HepG2 (cell line): ENCODE results near the gene CHD9. TPM values are rescaled to one million over a fixed set of nuclear protein-coding genes. Genes with fewer than 3 reads are reported as not detected.

Experiments
- DPF2 ChIP-seq: sonication (generic); formaldehyde crosslinking; IDR thresholded peaks from 2 replicates; pipeline ENCODE4 v1.4.0; 2020; ENCODE audit warnings: mild to moderate bottlenecking, low read depth, missing genetic modification reagents, borderline replicate concordance
- ELF4 ChIP-seq: sonication (generic); formaldehyde crosslinking; IDR thresholded peaks from 2 replicates; pipeline ENCODE4 v1.5.0; 2020; ENCODE audit warnings: missing genetic modification reagents, mild to moderate bottlenecking, moderate library complexity, borderline replicate concordance
- FOXA3 ChIP-seq: IDR thresholded peaks from 2 replicates; pipeline ENCODE4 v1.6.1; 2016; ENCODE audit warnings: missing genetic modification reagents, missing compliant biosample characterization
- GATA4 ChIP-seq: sonication (generic); IDR thresholded peaks from 2 replicates; pipeline ENCODE4 v1.6.1; 2016; ENCODE audit warnings: antibody characterized with exemption, low read depth, borderline replicate concordance
- GATAD2A ChIP-seq: IDR thresholded peaks from 2 replicates; pipeline ENCODE4 v1.6.1; 2016
- IRF9 ChIP-seq: sonication (generic); formaldehyde crosslinking; IDR thresholded peaks from 2 replicates; pipeline ENCODE4 v1.8.0; 2022; ENCODE audit warnings: missing genetic modification reagents, mild to moderate bottlenecking, borderline replicate concordance
- SMAD9 ChIP-seq: sonication (generic); formaldehyde crosslinking; IDR thresholded peaks from 2 replicates; pipeline ENCODE4 v1.5.1; 2020; ENCODE audit warnings: mild to moderate bottlenecking, missing genetic modification reagents
- ZBTB49 ChIP-seq: sonication (generic); formaldehyde crosslinking; IDR thresholded peaks from 2 replicates; pipeline ENCODE4 v1.4.0; 2020; ENCODE audit warnings: missing genetic modification reagents, borderline replicate concordance
- ZNF160 ChIP-seq: sonication (generic); formaldehyde crosslinking; IDR thresholded peaks from 2 replicates; pipeline ENCODE4 v1.8.0; 2022; ENCODE audit warnings: mild to moderate bottlenecking, inconsistent platforms, missing genetic modification reagents
- ZNF496 ChIP-seq: sonication (generic); formaldehyde crosslinking; IDR thresholded peaks from 2 replicates; pipeline ENCODE4 v1.8.1; 2023; ENCODE audit warnings: mild to moderate bottlenecking, moderate library complexity, missing genetic modification reagents; ENCODE audit not compliant: insufficient replicate concordance
- ZSCAN30 ChIP-seq: sonication (generic); formaldehyde crosslinking; IDR thresholded peaks from 2 replicates; pipeline ENCODE4 v1.5.0; 2020; ENCODE audit warnings: mild to moderate bottlenecking, missing genetic modification reagents
- polyA plus RNA-seq, 8 experiments: library from polyadenylated mRNA; depleted of rRNA in 3 of 8; stranded (reverse) in 7 of 8; unstranded in 1 of 8; fragments of >200 nt; fragmentation: Illumina TruSeq in 4 of 8; extraction: Trizol in 4 of 8; gene quantifications; 2 replicates each; pipeline versions ENCODE4 v1.2.1 to v1.2.3, GENCODE V29; 2011 to 2016; ENCODE audit warnings: low read depth in 4 of 8, missing spikeins in 1 of 8, mixed read lengths in 1 of 8; ENCODE audit not compliant: insufficient read depth in 1 of 8
- total RNA-seq, 5 experiments: library from RNA; depleted of rRNA; stranded (reverse); fragments of >200 nt; fragmentation: Illumina TruSeq; extraction: Trizol; gene quantifications; 2 replicates each; pipeline ENCODE4 v1.2.3, GENCODE V29; 2016; ENCODE audit warnings: low read depth in 1 of 5
- TF ChIP-seq, protein P1 (sequence below): sonication (generic); IDR thresholded peaks from 2 replicates; pipeline ENCODE4 v1.6.1; 2016; ENCODE audit warnings: low read depth, borderline replicate concordance
- TF ChIP-seq, protein P2 (sequence below): sonication (generic); formaldehyde crosslinking; IDR thresholded peaks from 2 replicates; pipeline ENCODE4 v1.4.0; 2020; ENCODE audit warnings: missing genetic modification reagents
- TF ChIP-seq, protein P3 (sequence below): sonication (generic); formaldehyde crosslinking; IDR thresholded peaks from 2 replicates; pipeline ENCODE4 v1.4.0; 2020; ENCODE audit warnings: missing genetic modification reagents
- TF ChIP-seq, protein P4 (sequence below): sonication (generic); formaldehyde crosslinking; IDR thresholded peaks from 2 replicates; pipeline ENCODE4 v1.4.0; 2020; ENCODE audit warnings: missing genetic modification reagents, borderline replicate concordance

The CHD9 gene
- total and polyA plus RNA-seq, 2 of the 13 experiments (the other 11 are each of a cell fraction or from before 2014, with no cell fraction given): 23.4 to 27.7 TPM

GRCh38 chr16:53054670-53055485, at the start of gene CHD9 (continued):
- TF ChIP-seq ZBTB49 (CRISPR knock-in tag) (no peak), GATAD2A (CRISPR knock-in tag) (peak; percentile 88), ZSCAN30 (CRISPR knock-in tag) (no peak), FOXA3 (CRISPR knock-in tag) (peak; percentile 74; the same call in 1 of the 2 replicates), ZNF160 (no peak; the same call in none of the 2 replicates), DPF2 (CRISPR knock-in tag) (no peak; the same call in 1 of the 2 replicates), IRF9 (peak; percentile 82; the same call in 1 of the 2 replicates), SMAD9 (0 out of 2 replicates have a peak, but pooled peaks have one; percentile 18), ZNF496 (CRISPR knock-in tag) (no peak), GATA4 (no peak), ELF4 (no peak)
- TF ChIP-seq, protein P1, sequence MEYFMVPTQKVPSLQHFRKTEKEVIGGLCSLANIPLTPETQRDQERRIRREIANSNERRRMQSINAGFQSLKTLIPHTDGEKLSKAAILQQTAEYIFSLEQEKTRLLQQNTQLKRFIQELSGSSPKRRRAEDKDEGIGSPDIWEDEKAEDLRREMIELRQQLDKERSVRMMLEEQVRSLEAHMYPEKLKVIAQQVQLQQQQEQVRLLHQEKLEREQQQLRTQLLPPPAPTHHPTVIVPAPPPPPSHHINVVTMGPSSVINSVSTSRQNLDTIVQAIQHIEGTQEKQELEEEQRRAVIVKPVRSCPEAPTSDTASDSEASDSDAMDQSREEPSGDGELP: peak; percentile 30; the same call in 1 of the 2 replicates
- TF ChIP-seq, protein P2, sequence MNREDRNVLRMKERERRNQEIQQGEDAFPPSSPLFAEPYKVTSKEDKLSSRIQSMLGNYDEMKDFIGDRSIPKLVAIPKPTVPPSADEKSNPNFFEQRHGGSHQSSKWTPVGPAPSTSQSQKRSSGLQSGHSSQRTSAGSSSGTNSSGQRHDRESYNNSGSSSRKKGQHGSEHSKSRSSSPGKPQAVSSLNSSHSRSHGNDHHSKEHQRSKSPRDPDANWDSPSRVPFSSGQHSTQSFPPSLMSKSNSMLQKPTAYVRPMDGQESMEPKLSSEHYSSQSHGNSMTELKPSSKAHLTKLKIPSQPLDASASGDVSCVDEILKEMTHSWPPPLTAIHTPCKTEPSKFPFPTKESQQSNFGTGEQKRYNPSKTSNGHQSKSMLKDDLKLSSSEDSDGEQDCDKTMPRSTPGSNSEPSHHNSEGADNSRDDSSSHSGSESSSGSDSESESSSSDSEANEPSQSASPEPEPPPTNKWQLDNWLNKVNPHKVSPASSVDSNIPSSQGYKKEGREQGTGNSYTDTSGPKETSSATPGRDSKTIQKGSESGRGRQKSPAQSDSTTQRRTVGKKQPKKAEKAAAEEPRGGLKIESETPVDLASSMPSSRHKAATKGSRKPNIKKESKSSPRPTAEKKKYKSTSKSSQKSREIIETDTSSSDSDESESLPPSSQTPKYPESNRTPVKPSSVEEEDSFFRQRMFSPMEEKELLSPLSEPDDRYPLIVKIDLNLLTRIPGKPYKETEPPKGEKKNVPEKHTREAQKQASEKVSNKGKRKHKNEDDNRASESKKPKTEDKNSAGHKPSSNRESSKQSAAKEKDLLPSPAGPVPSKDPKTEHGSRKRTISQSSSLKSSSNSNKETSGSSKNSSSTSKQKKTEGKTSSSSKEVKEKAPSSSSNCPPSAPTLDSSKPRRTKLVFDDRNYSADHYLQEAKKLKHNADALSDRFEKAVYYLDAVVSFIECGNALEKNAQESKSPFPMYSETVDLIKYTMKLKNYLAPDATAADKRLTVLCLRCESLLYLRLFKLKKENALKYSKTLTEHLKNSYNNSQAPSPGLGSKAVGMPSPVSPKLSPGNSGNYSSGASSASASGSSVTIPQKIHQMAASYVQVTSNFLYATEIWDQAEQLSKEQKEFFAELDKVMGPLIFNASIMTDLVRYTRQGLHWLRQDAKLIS: no peak
- TF ChIP-seq, protein P3, sequence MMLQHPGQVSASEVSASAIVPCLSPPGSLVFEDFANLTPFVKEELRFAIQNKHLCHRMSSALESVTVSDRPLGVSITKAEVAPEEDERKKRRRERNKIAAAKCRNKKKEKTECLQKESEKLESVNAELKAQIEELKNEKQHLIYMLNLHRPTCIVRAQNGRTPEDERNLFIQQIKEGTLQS (CRISPR knock-in tag): peak; percentile 43; the same call in 1 of the 2 replicates
- TF ChIP-seq, protein P4, sequence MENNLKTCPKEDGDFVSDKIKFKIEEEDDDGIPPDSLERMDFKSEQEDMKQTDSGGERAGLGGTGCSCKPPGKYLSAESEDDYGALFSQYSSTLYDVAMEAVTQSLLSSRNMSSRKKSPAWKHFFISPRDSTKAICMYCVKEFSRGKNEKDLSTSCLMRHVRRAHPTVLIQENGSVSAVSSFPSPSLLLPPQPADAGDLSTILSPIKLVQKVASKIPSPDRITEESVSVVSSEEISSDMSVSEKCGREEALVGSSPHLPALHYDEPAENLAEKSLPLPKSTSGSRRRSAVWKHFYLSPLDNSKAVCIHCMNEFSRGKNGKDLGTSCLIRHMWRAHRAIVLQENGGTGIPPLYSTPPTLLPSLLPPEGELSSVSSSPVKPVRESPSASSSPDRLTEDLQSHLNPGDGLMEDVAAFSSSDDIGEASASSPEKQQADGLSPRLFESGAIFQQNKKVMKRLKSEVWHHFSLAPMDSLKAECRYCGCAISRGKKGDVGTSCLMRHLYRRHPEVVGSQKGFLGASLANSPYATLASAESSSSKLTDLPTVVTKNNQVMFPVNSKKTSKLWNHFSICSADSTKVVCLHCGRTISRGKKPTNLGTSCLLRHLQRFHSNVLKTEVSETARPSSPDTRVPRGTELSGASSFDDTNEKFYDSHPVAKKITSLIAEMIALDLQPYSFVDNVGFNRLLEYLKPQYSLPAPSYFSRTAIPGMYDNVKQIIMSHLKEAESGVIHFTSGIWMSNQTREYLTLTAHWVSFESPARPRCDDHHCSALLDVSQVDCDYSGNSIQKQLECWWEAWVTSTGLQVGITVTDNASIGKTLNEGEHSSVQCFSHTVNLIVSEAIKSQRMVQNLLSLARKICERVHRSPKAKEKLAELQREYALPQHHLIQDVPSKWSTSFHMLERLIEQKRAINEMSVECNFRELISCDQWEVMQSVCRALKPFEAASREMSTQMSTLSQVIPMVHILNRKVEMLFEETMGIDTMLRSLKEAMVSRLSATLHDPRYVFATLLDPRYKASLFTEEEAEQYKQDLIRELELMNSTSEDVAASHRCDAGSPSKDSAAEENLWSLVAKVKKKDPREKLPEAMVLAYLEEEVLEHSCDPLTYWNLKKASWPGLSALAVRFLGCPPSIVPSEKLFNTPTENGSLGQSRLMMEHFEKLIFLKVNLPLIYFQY (CRISPR knock-in tag): peak; percentile 92
